Measurements from ENCODE around the gene ZNF649. TPM values are rescaled to one million over a fixed set of nuclear protein-coding genes. Genes with fewer than 3 reads are reported as not detected.

The ZNF649 gene
- total and polyA plus RNA-seq, 2 of the 4 experiments (the other 2 are of a cell fraction): 1.9 to 10.4 TPM

GRCh38 chr19:51938936-51939335 is 34.1 kb upstream of the ZNF649 start:
- peaks cover 30% of the 10 kb centered on the region for H3K9me3 ChIP-seq (ENCODE audit: control insufficient read depth, insufficient read depth, low read length)
- ChIA-PET POLR2A (ENCODE audit: unreplicated experiment) (no interaction called here), CTCF (no interaction called here)
- H3K27me3 ChIP-seq (ENCODE audit: control insufficient read depth, insufficient read depth, low read length): no peaks in the 10 kb centered on the region
- no peak overlapping the region for H4K5ac ChIP-seq (ENCODE audit: low read depth, low read length)
- H3K27ac ChIP-seq (ENCODE audit: insufficient read depth, low read length): no peak overlapping the region
- H2AK5ac ChIP-seq (ENCODE audit: low read depth, low read length): no peak overlapping the region
- DNase-seq: no peak
- H3K36me3 ChIP-seq (ENCODE audit: control insufficient read depth, insufficient read depth, low read length): peaks cover 60% of the 10 kb centered on the region
- H4K91ac ChIP-seq (ENCODE audit: insufficient read depth, low read depth, low read length): no peak overlapping the region
- no peaks in the 10 kb centered on the region for H3K4me1 ChIP-seq (ENCODE audit: control insufficient read depth, insufficient read depth, low read length)
- no peaks in the 10 kb centered on the region; a peak in 2 of 4 replicates for H3K79me1 ChIP-seq (ENCODE audit: low read depth in 1 of 2, low read length in 2 of 2)
- BruUV-seq (replicated peaks): no TSS peak
- dilution Hi-C loops (cut with HindIII; ENCODE audit: low sequenced_read_pairs, unreplicated experiment) (no loop called here), intact Hi-C loops (cut with micrococcal nuclease) (no loop called here), in situ Hi-C loops (cut with MboI; ENCODE audit: low sequenced_read_pairs) (no loop called here)
- no peak overlapping the region for H3K4ac ChIP-seq (ENCODE audit: low read depth, low read length)
- WGBS, 2 experiments (ENCODE audit: extremely low coverage in 2 of 2, insufficient read length in 1 of 2): no CpG with 5 or more reads among the region's 2 CpGs
- H2AK9ac ChIP-seq (replicated peaks; ENCODE audit: low read depth, low read length, poor library complexity): no peak overlapping the region
- H3K56ac ChIP-seq (ENCODE audit: extremely low read depth, insufficient read depth, low read length): no peak overlapping the region
- no peak overlapping the region for H2BK120ac ChIP-seq (ENCODE audit: low read depth, low read length)
- peak; percentile 59 for TF ChIP-seq CEBPB (IDR thresholded peaks at IDR 0.05; ENCODE audit: low read depth, low read length)
- TF ChIP-seq MXI1 (IDR thresholded peaks at IDR 0.05; ENCODE audit: borderline replicate concordance, low read depth, low read length): no peak
- no peak for TF ChIP-seq POLR2A (IDR thresholded peaks at IDR 0.05; ENCODE audit: low read depth, low read length)
- TF ChIP-seq SMC3 (IDR thresholded peaks at IDR 0.05; ENCODE audit: low read depth, low read length): no peak
- no peak overlapping the region for H3K23ac ChIP-seq (ENCODE audit: low read depth, low read length)
- no peak overlapping the region for H2BK5ac ChIP-seq (ENCODE audit: low read depth, low read length, poor library complexity, severe bottlenecking)
- H2BK15ac ChIP-seq (ENCODE audit: low read depth, low read length): no peak overlapping the region
- no peaks in the 10 kb centered on the region for H3K9me1 ChIP-seq (ENCODE audit: insufficient read depth, low read length)
- no peak overlapping the region for H4K8ac ChIP-seq (ENCODE audit: low read depth in 2 of 2, low read length in 2 of 2)
- H3K9ac ChIP-seq (ENCODE audit: low read depth, low read length): no peak overlapping the region
- H2BK20ac ChIP-seq (ENCODE audit: low read depth, low read length): no peak overlapping the region
- H2AFZ ChIP-seq (replicated peaks; ENCODE audit: low read length, poor library complexity): no peak overlapping the region
- H3K4me2 ChIP-seq (ENCODE audit: low read depth, low read length): no peak overlapping the region
- H4K20me1 ChIP-seq (ENCODE audit: insufficient read depth, low read length): no peaks in the 10 kb centered on the region
- no peak overlapping the region for H3K18ac ChIP-seq (ENCODE audit: low read depth, low read length)
- no peak overlapping the region for H3K14ac ChIP-seq (replicated peaks; ENCODE audit: low read depth, low read length)
- H3K4me3 ChIP-seq (ENCODE audit: insufficient read depth, low read depth, low read length): no peak overlapping the region
- ATAC-seq (ENCODE audit: low read depth): no peak

Data from IMR-90 (cell line).